ENCODE results near the gene TMEM258. TPM values are rescaled to one million over a fixed set of nuclear protein-coding genes. Genes with fewer than 3 reads are reported as not detected.

The TMEM258 gene
- total and polyA plus RNA-seq, 4 donors: 31.0 to 136 (median 98.7) TPM

GRCh38 chr11:61744181-61744580, 48.2 kb downstream of the TMEM258 start:
- no peaks in the 10 kb centered on the region for H3K27me3 ChIP-seq (ENCODE audit: control insufficient read depth in 4 of 4, insufficient read depth in 4 of 4, low read length in 3 of 4)
- H3K9me3 ChIP-seq (ENCODE audit: control insufficient read depth in 4 of 4, low read length in 3 of 4): no peaks in the 10 kb centered on the region
- no peak for TF ChIP-seq CTCF (IDR thresholded peaks at IDR 0.05; ENCODE audit: low read depth, low read length, missing input control)
- peaks cover 0 to 8% (median 5%) of the 10 kb centered on the region in 4 donors for H3K4me1 ChIP-seq (ENCODE audit: control insufficient read depth in 4 of 4, insufficient read depth in 4 of 4, low read length in 3 of 4)
- no peak overlapping the region for H3K27ac ChIP-seq (ENCODE audit: low read depth in 1 of 2, low read length in 2 of 2)
- H3K9ac ChIP-seq (ENCODE audit: low read depth in 1 of 2, low read length in 2 of 2): no peak overlapping the region
- DNase-seq (ENCODE audit: low spot score): no peak
- H3K4me3 ChIP-seq (ENCODE audit: low read depth in 1 of 3, low read length in 3 of 3): no peak overlapping the region
- no peaks in the 10 kb centered on the region for H3K36me3 ChIP-seq (ENCODE audit: control insufficient read depth in 4 of 4, insufficient read depth in 3 of 4, low read depth in 1 of 4, low read length in 3 of 4)
- WGBS: 89% methylated on average over 20 of the region's 20 CpGs

- H3K9ac ChIP-seq (ENCODE audit: low read depth in 1 of 2, low read length in 2 of 2): no peak overlapping the region
- WGBS: 91% methylated on average over 42 of the region's 42 CpGs
- no peak for DNase-seq (ENCODE audit: low spot score)
Observed at GRCh38 chr11:61743486-61744095, 48.8 kb downstream of the TMEM258 start.

GRCh38 chr11:61742391-61742790, 50.0 kb downstream of the TMEM258 start:
- Histone ChIP-seq H3K27ac (ENCODE audit: low read depth in 1 of 2, low read length in 2 of 2) (no peak overlapping the region), H3K9me3 (ENCODE audit: control insufficient read depth in 4 of 4, low read length in 3 of 4) (no peaks in the 10 kb centered on the region), H3K4me3 (ENCODE audit: low read depth in 1 of 3, low read length in 3 of 3) (no peak overlapping the region), H3K9ac (ENCODE audit: low read depth in 1 of 2, low read length in 2 of 2) (no peak overlapping the region), H3K27me3 (ENCODE audit: control insufficient read depth in 4 of 4, insufficient read depth in 4 of 4, low read length in 3 of 4) (no peaks in the 10 kb centered on the region), H3K4me1 (ENCODE audit: control insufficient read depth in 4 of 4, insufficient read depth in 4 of 4, low read length in 3 of 4) (no peaks in the 10 kb centered on the region), H3K36me3 (ENCODE audit: control insufficient read depth in 4 of 4, insufficient read depth in 3 of 4, low read depth in 1 of 4, low read length in 3 of 4) (no peaks in the 10 kb centered on the region)
- DNase-seq (ENCODE audit: low spot score): no peak
- WGBS: 64% methylated on average over 7 of the region's 7 CpGs
- TF ChIP-seq GABPA (IDR thresholded peaks at IDR 0.05 in 1 of 2, conservative IDR thresholded peaks at IDR 0.05 in 1 of 2): no peak
- TF ChIP-seq RAD21 (IDR thresholded peaks at IDR 0.05): no peak
- TF ChIP-seq EGR1 (IDR thresholded peaks at IDR 0.05; ENCODE audit: low read depth in 2 of 2): no peak
- TF ChIP-seq MAX (IDR thresholded peaks at IDR 0.05): no peak
- no peak for TF ChIP-seq JUND (IDR thresholded peaks at IDR 0.05)
- TF ChIP-seq REST (IDR thresholded peaks at IDR 0.05): no peak
- TF ChIP-seq TAF1 (conservative IDR thresholded peaks at IDR 0.05): no peak
- TF ChIP-seq CTCF (IDR thresholded peaks at IDR 0.05; ENCODE audit: low read depth, low read length, missing input control): no peak
- TF ChIP-seq ATF3 (IDR thresholded peaks at IDR 0.05): no peak
- TF ChIP-seq NR2F2 (IDR thresholded peaks at IDR 0.05): no peak
- TF ChIP-seq HNF4G (IDR thresholded peaks at IDR 0.05): no peak
- TF ChIP-seq SP1 (IDR thresholded peaks at IDR 0.05): no peak
- no peak for TF ChIP-seq HNF4A (conservative IDR thresholded peaks at IDR 0.05)
- TF ChIP-seq, protein P1, sequence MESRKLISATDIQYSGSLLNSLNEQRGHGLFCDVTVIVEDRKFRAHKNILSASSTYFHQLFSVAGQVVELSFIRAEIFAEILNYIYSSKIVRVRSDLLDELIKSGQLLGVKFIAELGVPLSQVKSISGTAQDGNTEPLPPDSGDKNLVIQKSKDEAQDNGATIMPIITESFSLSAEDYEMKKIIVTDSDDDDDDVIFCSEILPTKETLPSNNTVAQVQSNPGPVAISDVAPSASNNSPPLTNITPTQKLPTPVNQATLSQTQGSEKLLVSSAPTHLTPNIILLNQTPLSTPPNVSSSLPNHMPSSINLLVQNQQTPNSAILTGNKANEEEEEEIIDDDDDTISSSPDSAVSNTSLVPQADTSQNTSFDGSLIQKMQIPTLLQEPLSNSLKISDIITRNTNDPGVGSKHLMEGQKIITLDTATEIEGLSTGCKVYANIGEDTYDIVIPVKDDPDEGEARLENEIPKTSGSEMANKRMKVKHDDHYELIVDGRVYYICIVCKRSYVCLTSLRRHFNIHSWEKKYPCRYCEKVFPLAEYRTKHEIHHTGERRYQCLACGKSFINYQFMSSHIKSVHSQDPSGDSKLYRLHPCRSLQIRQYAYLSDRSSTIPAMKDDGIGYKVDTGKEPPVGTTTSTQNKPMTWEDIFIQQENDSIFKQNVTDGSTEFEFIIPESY (IDR thresholded peaks at IDR 0.05): no peak
- TF ChIP-seq FOXA1 (IDR thresholded peaks at IDR 0.05): no peak
- TF ChIP-seq RXRA (IDR thresholded peaks at IDR 0.05): no peak
- TF ChIP-seq FOXA2 (IDR thresholded peaks at IDR 0.05): no peak
- TF ChIP-seq YY1 (IDR thresholded peaks at IDR 0.05): no peak

More at GRCh38 chr11:61743486-61744095, 48.8 kb downstream of the TMEM258 start:
- TF ChIP-seq RXRA (IDR thresholded peaks at IDR 0.05): no peak
- no peak overlapping the region for H3K27ac ChIP-seq (ENCODE audit: low read depth in 1 of 2, low read length in 2 of 2)
- H3K4me3 ChIP-seq (ENCODE audit: low read depth in 1 of 3, low read length in 3 of 3): no peak overlapping the region
- H3K27me3 ChIP-seq (ENCODE audit: control insufficient read depth in 4 of 4, insufficient read depth in 4 of 4, low read length in 3 of 4): no peaks in the 10 kb centered on the region
- peaks cover 0 to 8% (median 5%) of the 10 kb centered on the region in 4 donors for H3K4me1 ChIP-seq (ENCODE audit: control insufficient read depth in 4 of 4, insufficient read depth in 4 of 4, low read length in 3 of 4)
- H3K9me3 ChIP-seq (ENCODE audit: control insufficient read depth in 4 of 4, low read length in 3 of 4): no peaks in the 10 kb centered on the region
- no peaks in the 10 kb centered on the region for H3K36me3 ChIP-seq (ENCODE audit: control insufficient read depth in 4 of 4, insufficient read depth in 3 of 4, low read depth in 1 of 4, low read length in 3 of 4)
